ENCODE results near the gene INHBC. TPM values are rescaled to one million over a fixed set of nuclear protein-coding genes. Genes with fewer than 3 reads are reported as not detected.
"Not testable (repeated sequence)": the region's sequence is repeated elsewhere in the genome, so short reads cannot be mapped to it uniquely, and the experiment has no call there.

The INHBC gene
- total and polyA plus RNA-seq, 10 donors, result 0.19 TPM; not detected in 9

DNA sequence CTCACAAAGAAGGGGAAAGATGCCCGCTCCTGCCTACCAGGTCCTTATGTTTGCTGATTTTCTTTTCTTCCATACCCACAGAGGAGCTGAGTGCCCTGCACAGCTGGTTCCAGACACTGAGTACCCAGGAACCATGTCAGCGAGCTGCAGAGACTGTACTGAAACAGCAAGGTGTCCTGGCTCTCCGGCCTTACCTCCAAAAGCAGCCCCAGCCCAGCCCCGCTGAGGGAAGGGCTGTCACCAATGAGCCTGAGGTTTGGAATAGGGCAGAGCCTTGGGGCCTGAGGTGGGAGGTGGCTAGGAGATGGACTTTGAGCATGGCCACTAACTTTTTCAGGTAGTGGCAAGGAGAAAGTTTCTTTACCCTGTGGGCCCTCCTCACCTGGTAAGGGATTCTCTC is 55.5 kb downstream of the INHBC start:
- DNase-seq, result peak; percentile 62
- Histone ChIP-seq H3K27me3 (replicated peaks in 1 of 7) (no peaks in the 10 kb centered on the region), H3K27ac (no peak overlapping the region), H3K36me3 (peaks cover 3 to 56% (median 40%) of the 10 kb centered on the region in 6 donors), H3K4me3 (no peak overlapping the region), H3K4me1 (peaks cover 15 to 34% (median 20%) of the 10 kb centered on the region in 6 donors), H3K9me3 (no peaks in the 10 kb centered on the region)
- TF ChIP-seq POLR2A (IDR thresholded peaks at IDR 0.05) (no peak), POLR2AphosphoS5 (IDR thresholded peaks at IDR 0.05) (no peak), CTCF (IDR thresholded peaks at IDR 0.05 in 8 of 11, conservative IDR thresholded peaks at IDR 0.05 in 3 of 11) (no peak)
- intact Hi-C loops (cut with DNase I; ENCODE audit: low total_unique reads), result no loop called here
- WGBS, 5 donors, result 95 to 100% (median 98%) methylated on average over 2 to 4 of the region's 4 CpGs

- no peak overlapping the region for H3K27ac ChIP-seq
- peaks cover 15 to 34% (median 20%) of the 10 kb centered on the region in 6 donors for H3K4me1 ChIP-seq
- TF ChIP-seq POLR2AphosphoS5 (IDR thresholded peaks at IDR 0.05) (no peak), CTCF (IDR thresholded peaks at IDR 0.05 in 8 of 11, conservative IDR thresholded peaks at IDR 0.05 in 3 of 11) (no peak), POLR2A (IDR thresholded peaks at IDR 0.05) (no peak)
- DNase-seq, result peak; percentile 25
- no peak overlapping the region for H3K4me3 ChIP-seq
- WGBS, 5 donors, result 91 to 96% (median 94%) methylated on average over 15 of the region's 15 CpGs
- H3K36me3 ChIP-seq, result peaks cover 3 to 71% (median 49%) of the 10 kb centered on the region in 6 donors
- H3K9me3 ChIP-seq, result no peaks in the 10 kb centered on the region
- no peaks in the 10 kb centered on the region for H3K27me3 ChIP-seq (replicated peaks in 1 of 7)
- intact Hi-C loops (cut with DNase I; ENCODE audit: low total_unique reads), result no loop called here
These were observed 57.1 kb downstream of the INHBC start for GRCh38 chr12:57491393-57492280.

GRCh38 chr12:57495051-57495701 is 60.6 kb downstream of the INHBC start:
- H3K9me3 ChIP-seq; H3K4me1 ChIP-seq; H3K4me3 ChIP-seq; H3K27me3 ChIP-seq (replicated peaks in 1 of 7); intact Hi-C loops (cut with DNase I; ENCODE audit: low total_unique reads); H3K27ac ChIP-seq: not testable (repeated sequence)
- 93 to 97% (median 97%) methylated on average over 23 to 46 of the region's 48 CpGs for WGBS, 5 donors
- DNase-seq, result peak; percentile 46
- H3K36me3 ChIP-seq, result peaks cover 3 to 91% (median 67%) of the 10 kb centered on the region in 6 donors

GRCh38 chr12:57496822-57497221 is 62.2 kb downstream of the INHBC start:
- no peak for DNase-seq
- Histone ChIP-seq H3K4me1 (peaks cover 0 to 12% (median 0%) of the 10 kb centered on the region in 6 donors), H3K36me3 (peaks cover 1 to 91% (median 65%) of the 10 kb centered on the region in 6 donors), H3K9me3 (no peaks in the 10 kb centered on the region), H3K4me3 (no peak overlapping the region), H3K27ac (no peak overlapping the region), H3K27me3 (replicated peaks in 1 of 7) (no peaks in the 10 kb centered on the region)
- intact Hi-C loops (cut with DNase I; ENCODE audit: low total_unique reads), result no loop called here
- no peak for TF ChIP-seq CTCF (IDR thresholded peaks at IDR 0.05 in 8 of 11, conservative IDR thresholded peaks at IDR 0.05 in 3 of 11)
- no peak for TF ChIP-seq POLR2AphosphoS5 (IDR thresholded peaks at IDR 0.05)
- TF ChIP-seq POLR2A (IDR thresholded peaks at IDR 0.05), result no peak

Measured in spleen (tissue), 11 donors.